ENCODE data around the gene TXNL4B.

- no peak for TF ChIP-seq POLR2A (IDR thresholded peaks at IDR 0.05)
- no peak for TF ChIP-seq CTCF (IDR thresholded peaks at IDR 0.05)
Measured at GRCh38 chr16:72108353-72109102, 15.1 kb upstream of the TXNL4B start.
